ENCODE results near the gene SEC62. TPM values are rescaled to one million over a fixed set of nuclear protein-coding genes. Genes with fewer than 3 reads are reported as not detected.

SEC62 gene
- 10 to 100 TPM; 61.0 to 63.1 TPM for total RNA-seq

DNA sequence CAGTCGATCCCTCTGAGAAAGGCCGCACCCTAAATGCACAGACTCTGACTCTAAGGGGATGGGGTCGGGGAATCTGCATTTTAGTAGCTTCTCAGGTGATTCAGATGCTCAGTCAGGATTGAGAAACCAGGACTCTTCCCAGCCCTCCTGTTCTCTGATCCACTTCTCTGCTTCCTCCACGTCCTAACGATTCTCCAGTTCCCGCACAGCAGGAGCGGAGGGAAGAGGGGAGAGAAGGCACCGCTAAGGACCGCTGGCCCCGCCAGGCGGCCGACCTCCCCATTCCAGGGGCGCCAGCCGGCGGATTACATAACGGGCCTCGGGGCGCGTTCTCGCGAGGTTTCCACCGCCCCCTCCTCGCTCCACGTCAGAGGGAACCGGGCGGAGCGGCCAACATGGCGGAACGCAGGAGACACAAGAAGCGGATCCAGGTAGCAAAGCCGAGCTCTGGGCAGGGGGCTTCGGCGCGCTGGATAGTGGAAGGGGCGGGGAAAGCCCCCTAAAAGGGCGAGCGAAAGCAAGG, at the start of gene SEC62:
Gene SEC62, plus strand, starts transcription at position 380 of the 523 bp plus-strand sequence. Its CDS starts 16 bp downstream, at position 396.
- Mint-ChIP-seq H3K4me1 (peaks cover 43% of the 10 kb centered on the region), H3K4me3 (peak within 1 kb of the TSS; percentile 97), H3K9me3 (peaks cover 6% of the 10 kb centered on the region), H3K27ac (peak within 1 kb of the TSS; percentile 99), H3K36me3 (ENCODE audit: low read depth) (peaks cover 19% of the 10 kb centered on the region), H3K27me3 (no peaks in the 10 kb centered on the region)
- DNase-seq: peak; percentile 94
- ChIA-PET CTCF (interaction anchor here (0.6 to 2.4 kb wide), 11 partner anchors 10 to 385 kb away, joined by 3 to 9 read pairs (median 4); partner anchors contain the start of gene MYNN), POLR2A (no interaction called here)

- no peak overlapping the region for H3K4me3 Mint-ChIP-seq
- no peak overlapping the region for H3K27ac Mint-ChIP-seq
- H3K4me1 Mint-ChIP-seq: no peaks in the 10 kb centered on the region
- CTCF ChIA-PET: interaction anchor here (1.4 kb wide), 1 partner anchor 14 kb away, joined by 3 read pairs; no protein-coding TSS in a partner anchor
- DNase-seq: no peak
- no peaks in the 10 kb centered on the region for H3K9me3 Mint-ChIP-seq
- no peaks in the 10 kb centered on the region for H3K27me3 Mint-ChIP-seq
- no peaks in the 10 kb centered on the region for H3K36me3 Mint-ChIP-seq (ENCODE audit: low read depth)
- POLR2A ChIA-PET: no interaction called here
Measured at GRCh38 chr3:169923189-169923588, 43.4 kb upstream of the SEC62 start.

DNA sequence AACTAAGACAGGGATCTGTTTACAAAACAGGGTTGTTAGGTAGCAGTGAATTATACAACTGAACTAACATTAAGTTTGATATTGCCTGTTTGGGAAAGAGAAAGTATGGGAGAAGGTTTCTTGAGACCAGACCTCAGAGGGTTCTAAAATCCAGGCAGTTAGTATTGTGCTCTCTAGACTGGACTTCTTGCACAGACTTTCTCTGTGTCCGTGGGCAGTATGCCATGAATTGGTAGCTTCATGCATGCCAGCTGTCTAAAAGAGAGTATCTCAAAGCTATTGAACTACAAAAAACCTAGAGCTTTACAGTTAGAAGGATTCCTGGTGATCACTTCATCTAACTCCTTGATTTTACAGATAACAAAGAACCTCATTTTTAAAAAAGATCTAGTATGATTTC, 42.8 kb upstream of the SEC62 start:
- Mint-ChIP-seq H3K9me3 (no peaks in the 10 kb centered on the region), H3K4me3 (no peak overlapping the region), H3K4me1 (no peaks in the 10 kb centered on the region), H3K27ac (no peak overlapping the region), H3K27me3 (no peaks in the 10 kb centered on the region), H3K36me3 (ENCODE audit: low read depth) (no peaks in the 10 kb centered on the region)
- CTCF ChIA-PET: interaction anchor here (1.4 kb wide), 1 partner anchor 15 kb away, joined by 3 read pairs; no protein-coding TSS in a partner anchor
- POLR2A ChIA-PET: no interaction called here
- no peak for DNase-seq

GRCh38 chr3:169929830-169930519, 36.6 kb upstream of the SEC62 start:
- ChIA-PET CTCF (no interaction called here), POLR2A (no interaction called here)
- no peaks in the 10 kb centered on the region for H3K36me3 Mint-ChIP-seq (ENCODE audit: low read depth)
- DNase-seq: no peak
- peaks cover under 1% of the 10 kb centered on the region for H3K27me3 Mint-ChIP-seq
- H3K4me3 Mint-ChIP-seq: no peak overlapping the region
- H3K4me1 Mint-ChIP-seq: peaks cover 6% of the 10 kb centered on the region
- H3K9me3 Mint-ChIP-seq: no peaks in the 10 kb centered on the region
- H3K27ac Mint-ChIP-seq: no peak overlapping the region

GRCh38 chr3:169930843-169931242, 35.8 kb upstream of the SEC62 start:
- ChIA-PET CTCF (no interaction called here), POLR2A (no interaction called here)
- DNase-seq: no peak
- H3K4me3 Mint-ChIP-seq: no peak overlapping the region
- peaks cover 7% of the 10 kb centered on the region for H3K27me3 Mint-ChIP-seq
- H3K4me1 Mint-ChIP-seq: peaks cover 6% of the 10 kb centered on the region
- H3K27ac Mint-ChIP-seq: no peak overlapping the region
- H3K36me3 Mint-ChIP-seq (ENCODE audit: low read depth): no peaks in the 10 kb centered on the region
- no peaks in the 10 kb centered on the region for H3K9me3 Mint-ChIP-seq

DNA sequence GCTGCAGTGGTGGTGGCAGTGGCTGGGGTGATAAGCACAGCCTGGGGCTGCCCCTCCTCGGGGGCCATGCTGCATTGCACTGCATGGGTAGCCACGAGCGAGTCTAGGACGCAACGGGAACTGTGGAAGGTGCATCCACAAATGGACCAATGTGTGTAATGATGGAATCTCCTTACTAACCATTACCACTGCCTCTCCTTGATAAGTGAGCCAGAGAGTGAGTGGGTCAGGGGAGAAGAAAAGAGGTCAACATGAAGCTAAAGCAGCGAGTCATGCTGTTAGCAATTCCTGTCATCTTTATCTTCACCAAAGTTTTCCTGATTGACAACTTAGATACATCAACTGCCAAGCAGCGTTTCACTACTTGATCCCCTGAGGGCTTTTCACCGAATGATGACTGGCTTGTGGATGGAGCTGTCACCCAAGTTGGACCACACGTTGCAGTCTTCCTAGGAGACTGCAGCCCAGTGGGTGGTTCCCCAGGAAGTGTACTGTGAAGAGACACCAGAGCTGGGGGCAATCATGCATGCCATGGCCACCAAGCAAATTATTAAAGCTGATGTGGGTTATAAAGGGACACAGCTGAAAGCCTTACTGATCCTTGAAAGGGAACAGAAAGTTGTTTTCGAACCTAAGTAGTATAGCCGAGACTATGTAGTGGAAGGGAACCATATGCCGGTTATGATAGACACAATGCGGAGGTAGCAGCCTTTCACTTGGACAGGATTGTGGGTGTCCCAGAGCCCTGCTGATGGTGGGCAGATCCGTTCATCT, 34.7 kb upstream of the SEC62 start:
- no peak for DNase-seq
- Mint-ChIP-seq H3K27ac (no peak overlapping the region), H3K4me1 (peaks cover 6% of the 10 kb centered on the region), H3K27me3 (peaks cover 9% of the 10 kb centered on the region), H3K9me3 (no peaks in the 10 kb centered on the region), H3K36me3 (ENCODE audit: low read depth) (no peaks in the 10 kb centered on the region), H3K4me3 (no peak overlapping the region)
- POLR2A ChIA-PET: no interaction called here
- CTCF ChIA-PET: interaction anchor here (0.6 to 1.3 kb wide), 2 partner anchors 19 to 80 kb away, joined by 3 to 4 read pairs; no protein-coding TSS in a partner anchor

DNA sequence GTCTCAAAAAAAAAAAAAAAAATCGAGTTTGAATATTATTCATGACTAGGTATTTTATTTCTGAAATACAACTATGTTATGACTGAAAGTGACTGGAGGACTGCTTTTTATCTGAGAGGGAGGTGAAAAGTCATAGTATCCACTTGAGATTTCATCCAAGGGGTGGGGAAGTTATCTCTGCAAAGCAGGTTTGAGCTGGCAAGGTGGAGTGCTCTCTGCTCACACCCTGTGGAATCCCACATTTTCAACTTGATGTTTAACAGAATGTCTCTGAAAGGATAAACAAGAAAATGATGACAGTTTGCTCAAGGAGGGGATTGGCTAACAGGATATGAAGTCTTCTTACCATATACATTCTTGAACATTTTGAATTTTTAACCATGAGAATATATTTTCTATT, 27.3 kb upstream of the SEC62 start:
- no peaks in the 10 kb centered on the region for H3K9me3 Mint-ChIP-seq
- ChIA-PET POLR2A (no interaction called here), CTCF (interaction anchor here (0.7 kb wide), 3 partner anchors 13 to 114 kb away, joined by 3 to 4 read pairs (median 3); no protein-coding TSS in a partner anchor)
- no peaks in the 10 kb centered on the region for H3K36me3 Mint-ChIP-seq (ENCODE audit: low read depth)
- H3K27me3 Mint-ChIP-seq: peaks cover 12% of the 10 kb centered on the region
- H3K4me1 Mint-ChIP-seq: peaks cover 8% of the 10 kb centered on the region
- no peak overlapping the region for H3K27ac Mint-ChIP-seq
- no peak overlapping the region for H3K4me3 Mint-ChIP-seq
- DNase-seq: no peak

- no peaks in the 10 kb centered on the region for H3K36me3 Mint-ChIP-seq (ENCODE audit: low read depth)
- H3K27me3 Mint-ChIP-seq: peaks cover 12% of the 10 kb centered on the region
- H3K27ac Mint-ChIP-seq: no peak overlapping the region
- peaks cover 10% of the 10 kb centered on the region for H3K4me1 Mint-ChIP-seq
- no peaks in the 10 kb centered on the region for H3K9me3 Mint-ChIP-seq
- ChIA-PET CTCF (interaction anchor here (0.7 kb wide), 2 partner anchors 13 to 114 kb away, joined by 3 to 4 read pairs; no protein-coding TSS in a partner anchor), POLR2A (no interaction called here)
- no peak overlapping the region for H3K4me3 Mint-ChIP-seq
- DNase-seq: no peak
Measured at GRCh38 chr3:169939751-169940150, 26.9 kb upstream of the SEC62 start.

- DNase-seq: no peak
- POLR2A ChIA-PET: no interaction called here
- H3K4me3 Mint-ChIP-seq: no peak overlapping the region
- peaks cover 17% of the 10 kb centered on the region for H3K4me1 Mint-ChIP-seq
- peaks cover 6% of the 10 kb centered on the region for H3K27me3 Mint-ChIP-seq
- no peaks in the 10 kb centered on the region for H3K36me3 Mint-ChIP-seq (ENCODE audit: low read depth)
- H3K27ac Mint-ChIP-seq: no peak overlapping the region
- CTCF ChIA-PET: no interaction called here
- no peaks in the 10 kb centered on the region for H3K9me3 Mint-ChIP-seq
Measured at GRCh38 chr3:169940470-169941181, 26.0 kb upstream of the SEC62 start.

GRCh38 chr3:169945313-169945712, 21.3 kb upstream of the SEC62 start:
- peak overlapping the region; percentile 16 for H3K4me3 Mint-ChIP-seq
- no peaks in the 10 kb centered on the region for H3K9me3 Mint-ChIP-seq
- peaks cover 19% of the 10 kb centered on the region for H3K4me1 Mint-ChIP-seq
- no peaks in the 10 kb centered on the region for H3K36me3 Mint-ChIP-seq (ENCODE audit: low read depth)
- peak; percentile 33 for DNase-seq
- peaks cover 3% of the 10 kb centered on the region for H3K27me3 Mint-ChIP-seq
- ChIA-PET CTCF (no interaction called here), POLR2A (no interaction called here)
- peak overlapping the region; percentile 20 for H3K27ac Mint-ChIP-seq

- Mint-ChIP-seq H3K36me3 (ENCODE audit: low read depth) (no peaks in the 10 kb centered on the region), H3K27ac (no peak overlapping the region), H3K9me3 (no peaks in the 10 kb centered on the region), H3K4me3 (no peak overlapping the region), H3K27me3 (peaks cover 3% of the 10 kb centered on the region), H3K4me1 (peaks cover 14% of the 10 kb centered on the region)
- ChIA-PET CTCF (interaction anchor here (0.7 to 1.2 kb wide), 2 partner anchors 9 to 38 kb away, joined by 3 to 4 read pairs; no protein-coding TSS in a partner anchor), POLR2A (no interaction called here)
- no peak for DNase-seq
Measured at GRCh38 chr3:169946336-169946735, 20.3 kb upstream of the SEC62 start.

GRCh38 chr3:169948559-169949448, 17.8 kb upstream of the SEC62 start:
- no peak for DNase-seq
- no peaks in the 10 kb centered on the region for H3K36me3 Mint-ChIP-seq (ENCODE audit: low read depth)
- H3K4me3 Mint-ChIP-seq: no peak overlapping the region
- POLR2A ChIA-PET: no interaction called here
- peaks cover 6% of the 10 kb centered on the region for H3K9me3 Mint-ChIP-seq
- peaks cover 14% of the 10 kb centered on the region for H3K4me1 Mint-ChIP-seq
- no peak overlapping the region for H3K27ac Mint-ChIP-seq
- no peaks in the 10 kb centered on the region for H3K27me3 Mint-ChIP-seq
- CTCF ChIA-PET: no interaction called here

All from activated CD4-positive, alpha-beta T cell treated with anti-CD3 and anti-CD28 coated beads, Interleukin-2, amount 10 ng/mL, durations not matched to agents 7 days and 5 days (primary cell).